K562 treated with DMSO at 1 percent for 4 hours (cell line): ENCODE data around the gene PPAT. TPM values are rescaled to one million over a fixed set of nuclear protein-coding genes. Genes with fewer than 3 reads are reported as not detected.

Experiments
- total RNA-seq: library from RNA; unstranded; fragments of 300-600 nt; gene quantifications from 2 replicates; pipeline ENCODE4 v1.2.3, GENCODE V29; 2022; ENCODE audit not compliant: insufficient read depth

The PPAT gene
- total RNA-seq: 13.6 and 14.7 TPM in 2 replicates

DNA sequence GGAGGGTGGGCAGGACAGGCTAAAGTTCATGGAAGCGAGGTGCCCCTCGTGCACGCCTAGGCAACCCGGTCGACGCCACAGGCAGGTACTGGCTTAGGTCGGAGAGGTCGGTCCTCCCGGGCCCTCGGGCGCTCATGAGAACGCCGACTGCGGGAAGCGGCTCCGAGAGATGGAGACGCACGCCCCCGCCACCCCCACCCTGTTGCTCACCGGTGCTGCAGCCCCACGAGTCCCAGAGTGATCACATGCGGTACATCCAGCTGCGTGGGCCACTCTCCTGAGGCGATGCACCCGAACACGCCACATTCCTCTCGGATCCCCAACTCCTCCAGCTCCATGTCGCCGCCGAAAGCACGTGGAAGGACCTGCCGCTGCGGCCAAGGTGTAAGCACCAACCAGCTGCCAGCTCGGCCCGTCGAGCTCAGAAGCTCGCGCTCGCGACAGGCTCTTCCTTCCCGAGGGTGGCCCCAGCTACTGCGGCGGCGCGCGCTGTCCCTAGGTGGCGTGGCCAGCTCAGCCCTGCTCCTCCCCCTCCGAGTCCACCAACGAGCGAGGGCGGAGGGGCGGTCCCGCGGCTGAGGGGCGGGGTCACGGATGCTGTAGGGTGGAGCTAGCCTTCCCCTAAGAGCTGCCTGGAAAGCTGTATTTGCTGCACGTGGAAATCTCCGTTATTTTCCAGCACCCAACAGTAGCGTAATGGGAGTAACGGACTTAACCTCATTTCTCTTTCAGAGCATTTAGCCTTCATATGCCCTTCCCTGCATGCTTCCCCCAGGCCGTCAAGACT lies at the start of gene PPAT:
TSS of gene PPAT (minus strand) at position 476 of the 787 bp plus-strand sequence. CDS start at position 338, 138 bp downstream.

GRCh38 chr4:56467284-56468096 lies 32.1 kb upstream of the PPAT start, which contains the start of gene SRP72:
Gene SRP72, plus strand, starts transcription at chr4:56467617. Its CDS starts 19 bp downstream, at chr4:56467636.

DNA sequence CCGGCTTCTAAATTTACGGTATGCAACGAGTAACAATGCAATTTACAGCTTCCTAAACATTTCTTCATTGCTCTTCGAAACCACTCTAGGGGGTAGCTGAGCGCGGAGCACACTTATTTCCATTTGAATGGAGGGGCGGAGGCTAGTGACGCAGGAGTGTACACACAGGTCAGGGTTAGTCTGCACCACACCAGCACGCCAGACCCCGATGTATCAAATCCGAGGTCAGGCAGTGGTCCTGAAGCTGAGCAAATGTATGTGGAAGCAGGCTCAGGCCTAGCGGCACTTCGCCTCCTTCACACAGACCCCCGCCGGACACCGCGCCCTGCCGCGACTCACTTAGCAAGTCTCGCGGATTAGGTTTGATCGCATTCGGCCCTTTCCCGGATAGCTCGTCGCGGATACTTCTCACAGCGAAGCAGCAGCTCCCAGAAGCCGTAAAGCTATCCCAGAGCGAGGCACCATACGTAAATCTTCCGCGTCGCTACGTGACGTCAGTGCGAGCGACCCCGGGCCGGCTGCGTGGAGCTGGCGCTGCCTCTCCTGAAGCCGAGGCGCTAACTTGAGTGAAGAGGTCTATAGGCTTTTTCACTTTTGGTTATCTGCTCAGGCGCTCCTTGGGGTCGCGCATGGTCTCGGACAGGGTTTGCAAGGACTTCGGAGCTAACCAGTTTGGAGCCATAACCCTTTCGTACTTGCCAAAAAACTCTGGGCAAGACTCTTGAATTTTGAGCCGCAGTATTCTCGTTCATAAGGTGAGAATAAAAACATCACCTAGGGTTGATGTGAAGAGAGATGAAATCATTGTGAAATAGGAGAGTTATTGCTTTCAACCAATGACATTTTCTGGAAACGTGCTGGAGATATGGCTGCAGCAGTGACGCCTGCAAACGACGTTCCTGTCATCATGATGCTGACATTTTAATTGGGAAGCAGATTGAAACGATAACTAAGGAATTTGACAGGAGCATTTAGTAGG lies 48.1 kb downstream of the PPAT start, which contains the start of gene AASDH:
TSS of gene AASDH (minus strand) at position 469 of the 979 bp plus-strand sequence. CDS start 3,192 bp downstream, outside the sequence.

Other genes with a start within 250 kb of the PPAT start
- 4.7 and 5.7 TPM in 2 replicates for gene AASDH, start 48.1 kb downstream of the PPAT start, total RNA-seq
- 97.0 and 110 TPM in 2 replicates for gene PAICS, start 645 bp upstream of the PPAT start, total RNA-seq
- gene SRP72, start 32.0 kb upstream of the PPAT start, total RNA-seq: 83.3 and 106 TPM in 2 replicates
- not detected in 2 replicates for gene ARL9, start 70.2 kb upstream of the PPAT start, total RNA-seq
- not detected in 2 replicates for gene HOPX, start 245.7 kb upstream of the PPAT start, total RNA-seq